ENCODE data around the gene MIA2. TPM values are rescaled to one million over a fixed set of nuclear protein-coding genes. Genes with fewer than 3 reads are reported as not detected.

The MIA2 gene
- total RNA-seq, 4 donors from 2014 or later, result 13.8 to 19.4 (median 16.7) TPM

DNA sequence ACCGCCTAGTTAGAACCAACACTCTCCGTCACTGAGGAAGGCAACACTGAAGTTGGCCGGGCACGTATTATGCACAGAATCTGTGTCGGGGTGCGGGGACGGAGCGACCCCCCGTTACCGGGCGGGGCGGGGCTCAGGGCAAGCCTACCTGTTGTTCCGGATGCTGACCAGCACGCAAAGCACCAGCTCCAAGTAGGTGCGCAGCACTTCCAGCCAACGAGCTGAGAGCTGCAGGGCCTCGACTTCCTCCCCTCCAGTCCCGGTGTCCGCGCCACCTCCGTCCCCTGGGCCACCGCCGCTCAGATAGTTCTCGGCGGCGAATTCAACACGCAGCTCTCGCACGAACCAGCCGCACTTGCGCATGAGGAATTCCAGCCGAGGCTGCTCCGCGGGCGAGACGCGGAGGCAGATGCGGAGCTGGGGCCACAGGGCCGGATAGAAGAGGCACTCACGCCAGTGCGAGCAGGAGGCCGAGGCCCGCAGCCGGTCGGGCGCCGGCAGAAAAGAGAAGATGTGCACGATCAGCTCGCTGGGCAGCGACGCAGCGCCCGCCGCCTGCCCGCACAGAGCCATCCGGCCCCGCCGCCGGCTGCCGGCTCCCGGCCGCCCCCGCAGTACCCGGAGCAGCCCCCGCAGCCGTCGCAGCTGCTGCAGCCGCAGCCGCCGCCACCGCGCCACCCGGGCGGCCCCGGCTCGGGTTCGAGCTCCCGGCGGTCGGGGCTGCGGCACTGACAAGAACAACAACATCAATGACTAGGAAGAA is 197.9 kb downstream of the MIA2 start:
- DNase-seq (ENCODE audit: low spot score) (no peak), ATAC-seq (ENCODE audit: low FRiP score) (peak; percentile 1)
- no peak for TF ChIP-seq CTCF (IDR thresholded peaks at IDR 0.05)

- peak; percentile 74 for DNase-seq (ENCODE audit: low spot score)
- TF ChIP-seq CTCF (IDR thresholded peaks at IDR 0.05), result no peak
- ATAC-seq (ENCODE audit: low FRiP score), result peak; percentile 91
These were observed 198.5 kb downstream of the MIA2 start, which contains the start of gene FBXO33 for GRCh38 chr14:39432179-39432618. Gene FBXO33, minus strand, starts transcription at chr14:39432433. Its CDS starts 271 bp downstream, at chr14:39432162.

GRCh38 chr14:39432619-39433451 is 199.1 kb downstream of the MIA2 start:
- ATAC-seq (ENCODE audit: low FRiP score), result peak; percentile 91
- no peak for TF ChIP-seq CTCF (IDR thresholded peaks at IDR 0.05)
- peak; percentile 55 for DNase-seq (ENCODE audit: low spot score)

GRCh38 chr14:39433452-39433813 is 199.7 kb downstream of the MIA2 start:
- ATAC-seq (ENCODE audit: low FRiP score) (no peak), DNase-seq (ENCODE audit: low spot score) (no peak)
- no peak for TF ChIP-seq CTCF (IDR thresholded peaks at IDR 0.05)

DNA sequence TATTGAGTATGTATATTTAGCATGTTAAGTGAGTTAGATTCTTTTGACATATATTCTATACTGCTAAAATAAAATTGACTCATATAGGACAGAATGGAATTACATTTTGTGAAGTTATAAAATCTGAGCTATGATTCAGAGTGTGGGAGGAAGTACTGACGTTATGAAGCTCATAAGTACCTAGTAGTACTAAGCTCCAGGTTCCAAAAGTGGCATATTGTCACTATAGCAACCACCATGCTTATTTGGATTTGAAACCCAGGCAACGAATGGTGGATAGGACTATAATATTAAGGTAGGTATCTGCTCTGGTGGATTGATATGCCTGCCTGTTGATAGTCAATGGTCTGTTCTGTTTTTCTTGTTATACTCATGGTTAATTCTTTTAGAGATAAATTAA is 200.7 kb downstream of the MIA2 start:
- no peak for TF ChIP-seq CTCF (IDR thresholded peaks at IDR 0.05)
- DNase-seq (ENCODE audit: low spot score), result no peak
- no peak for ATAC-seq (ENCODE audit: low FRiP score)

GRCh38 chr14:39435241-39435640 is 201.5 kb downstream of the MIA2 start:
- ATAC-seq (ENCODE audit: low FRiP score) (no peak), DNase-seq (ENCODE audit: low spot score) (no peak)
- no peak for TF ChIP-seq CTCF (IDR thresholded peaks at IDR 0.05)

Other genes with a start within 250 kb of the MIA2 start
- gene SEC23A, start 130.7 kb upstream of the MIA2 start, total RNA-seq, result 100 to 1,000 TPM in 3 of 4 donors, 10 to 100 TPM in 1; 89.9 to 152 (median 113) TPM
- 10 to 100 TPM in 3 of 4 donors, 1 to 10 TPM in 1; 9.5 to 17.1 (median 15.6) TPM for gene GEMIN2, start 119.6 kb upstream of the MIA2 start, total RNA-seq
- gene TRAPPC6B, start 63.6 kb upstream of the MIA2 start, total RNA-seq, result 10 to 100 TPM; 17.7 to 25.5 (median 19.5) TPM
- 10 to 100 TPM; 26.4 to 59.4 (median 37.7) TPM for gene PNN, start 58.7 kb upstream of the MIA2 start, total RNA-seq
- 10 to 100 TPM; 12.6 to 25.2 (median 16.4) TPM for gene FBXO33, start 198.5 kb downstream of the MIA2 start, total RNA-seq

Data from omental fat pad (tissue), 4 donors.